Activated T-helper 2 cell treated with anti-CD3 and anti-CD28 coated beads, Interferon-gamma antibody, Interleukin-2, Interleukin-4, amounts not matched to agents 10 μg/mL and 5 μg/mL and 100 μg/mL, durations not matched to agents 14 hours and 24 hours and 36 hours (primary cell): ENCODE data around the gene ZNF138. TPM values are rescaled to one million over a fixed set of nuclear protein-coding genes. Genes with fewer than 3 reads are reported as not detected.
A peak's percentile ranks its signal among the peaks of the same experiment; 100 is the strongest.
"Not testable (repeated sequence)": the region's sequence is repeated elsewhere in the genome, so short reads cannot be mapped to it uniquely, and the experiment has no call there.

ENCODE experiments used
- DNase-seq: peaks from one replicate; pipeline ENCODE4 v3.0.0; 2021; ENCODE audit warnings: low spot score
- H3K27ac Mint-ChIP-seq: one replicate; pipeline ENCODE4 v1.8.0; 2021; ENCODE audit warnings: mixed read lengths
- H3K27me3 Mint-ChIP-seq: one replicate; pipeline ENCODE4 v1.8.0; 2021; ENCODE audit warnings: low read depth, mixed read lengths
- H3K36me3 Mint-ChIP-seq: one replicate; pipeline ENCODE4 v1.8.0; 2021; ENCODE audit warnings: low read depth, mixed read lengths
- H3K4me1 Mint-ChIP-seq: one replicate; pipeline ENCODE4 v1.8.0; 2021; ENCODE audit warnings: low read depth, mixed read lengths
- H3K4me3 Mint-ChIP-seq: one replicate; pipeline ENCODE4 v1.8.0; 2021; ENCODE audit warnings: low read depth, mild to moderate bottlenecking, moderate library complexity, mixed read lengths
- H3K9me3 Mint-ChIP-seq: one replicate; pipeline ENCODE4 v1.8.0; 2021; ENCODE audit warnings: mixed read lengths
- intact Hi-C: fragments of 100-400 bp; cut with micrococcal nuclease; formaldehyde crosslinking; loops from one replicate; pipeline ENCODE4 v1.15.1; 2023
- total RNA-seq: library from RNA; stranded (reverse); gene quantifications from 2 replicates; pipeline ENCODE4 v1.2.3, GENCODE V29; 2022

The ZNF138 gene
- total RNA-seq: 7.9 and 8.1 TPM in 2 replicates

- H3K27me3 Mint-ChIP-seq: no peaks in the 10 kb centered on the region
- peak within 1 kb of the TSS; percentile 97 for H3K27ac Mint-ChIP-seq
- intact Hi-C loops: loop anchor here (2.0 to 5.0 kb wide), 5 partner anchors 108 to 488 kb away; partner anchors contain the start of genes ZNF107, ZNF273 and ZNF680
- peaks cover 32% of the 10 kb centered on the region for H3K36me3 Mint-ChIP-seq
- H3K9me3 Mint-ChIP-seq: peaks cover 8% of the 10 kb centered on the region
- peaks cover 11% of the 10 kb centered on the region for H3K4me1 Mint-ChIP-seq
- peak within 1 kb of the TSS; percentile 99 for H3K4me3 Mint-ChIP-seq
- peak; percentile 89 for DNase-seq
These were observed at the start of gene ZNF138 for GRCh38 chr7:64794171-64794844. Gene ZNF138, plus strand, starts transcription at chr7:64794428. Its CDS starts 141 bp downstream, at chr7:64794569.

GRCh38 chr7:64744680-64745079, 49.5 kb upstream of the ZNF138 start:
- Mint-ChIP-seq H3K4me3 (no peak overlapping the region), H3K36me3 (no peaks in the 10 kb centered on the region), H3K27me3 (no peaks in the 10 kb centered on the region), H3K9me3 (peaks cover 22% of the 10 kb centered on the region), H3K27ac (no peak overlapping the region), H3K4me1 (no peaks in the 10 kb centered on the region)
- intact Hi-C loops: no loop called here
- DNase-seq: no peak

- no peak overlapping the region for H3K27ac Mint-ChIP-seq
- no peaks in the 10 kb centered on the region for H3K27me3 Mint-ChIP-seq
- no peaks in the 10 kb centered on the region for H3K36me3 Mint-ChIP-seq
- DNase-seq: no peak
- peaks cover 24% of the 10 kb centered on the region for H3K9me3 Mint-ChIP-seq
- intact Hi-C loops: no loop called here
- H3K4me3 Mint-ChIP-seq: no peak overlapping the region
- no peaks in the 10 kb centered on the region for H3K4me1 Mint-ChIP-seq
These were observed 46.4 kb upstream of the ZNF138 start for GRCh38 chr7:64747802-64748201.

GRCh38 chr7:64753032-64753431, 41.2 kb upstream of the ZNF138 start:
- Mint-ChIP-seq H3K27me3 (no peaks in the 10 kb centered on the region), H3K27ac (no peak overlapping the region), H3K4me1 (no peaks in the 10 kb centered on the region), H3K36me3 (no peaks in the 10 kb centered on the region), H3K4me3 (no peak overlapping the region), H3K9me3 (peaks cover 24% of the 10 kb centered on the region)
- DNase-seq: no peak
- intact Hi-C loops: no loop called here

GRCh38 chr7:64755865-64756264, 38.4 kb upstream of the ZNF138 start:
- Mint-ChIP-seq H3K4me3 (no peak overlapping the region), H3K9me3 (peaks cover 24% of the 10 kb centered on the region), H3K36me3 (no peaks in the 10 kb centered on the region), H3K27ac (no peak overlapping the region), H3K4me1 (no peaks in the 10 kb centered on the region), H3K27me3 (no peaks in the 10 kb centered on the region)
- DNase-seq: no peak
- intact Hi-C loops: no loop called here

GRCh38 chr7:64758151-64758550, 36.1 kb upstream of the ZNF138 start:
- Mint-ChIP-seq H3K4me3 (no peak overlapping the region), H3K36me3 (no peaks in the 10 kb centered on the region), H3K27ac (no peak overlapping the region), H3K27me3 (no peaks in the 10 kb centered on the region), H3K9me3 (peaks cover 10% of the 10 kb centered on the region), H3K4me1 (no peaks in the 10 kb centered on the region)
- DNase-seq: no peak
- intact Hi-C loops: no loop called here

GRCh38 chr7:64768824-64769223, 25.4 kb upstream of the ZNF138 start:
- no peak for DNase-seq
- Mint-ChIP-seq H3K36me3 (no peaks in the 10 kb centered on the region), H3K4me1 (no peaks in the 10 kb centered on the region), H3K27ac (no peak overlapping the region), H3K9me3 (peaks cover 5% of the 10 kb centered on the region), H3K4me3 (no peak overlapping the region), H3K27me3 (no peaks in the 10 kb centered on the region)
- intact Hi-C loops: no loop called here

GRCh38 chr7:64774204-64774842, 19.9 kb upstream of the ZNF138 start:
- H3K36me3 Mint-ChIP-seq: no peaks in the 10 kb centered on the region
- H3K4me3 Mint-ChIP-seq: no peak overlapping the region
- peaks cover 30% of the 10 kb centered on the region for H3K9me3 Mint-ChIP-seq
- no peak overlapping the region for H3K27ac Mint-ChIP-seq
- no peaks in the 10 kb centered on the region for H3K4me1 Mint-ChIP-seq
- no peak for DNase-seq
- intact Hi-C loops: no loop called here
- no peaks in the 10 kb centered on the region for H3K27me3 Mint-ChIP-seq

- H3K27me3 Mint-ChIP-seq: no peaks in the 10 kb centered on the region
- intact Hi-C loops: no loop called here
- H3K27ac Mint-ChIP-seq: no peak overlapping the region
- H3K4me3 Mint-ChIP-seq: no peak overlapping the region
- H3K9me3 Mint-ChIP-seq: peaks cover 34% of the 10 kb centered on the region
- no peaks in the 10 kb centered on the region for H3K36me3 Mint-ChIP-seq
- no peaks in the 10 kb centered on the region for H3K4me1 Mint-ChIP-seq
- no peak for DNase-seq
These were observed 18.9 kb upstream of the ZNF138 start for GRCh38 chr7:64775289-64775688.

GRCh38 chr7:64784842-64785241, 9.4 kb upstream of the ZNF138 start:
- peaks cover 25% of the 10 kb centered on the region for H3K9me3 Mint-ChIP-seq
- not testable (repeated sequence) for H3K36me3 Mint-ChIP-seq, H3K4me1 Mint-ChIP-seq, H3K4me3 Mint-ChIP-seq, H3K27me3 Mint-ChIP-seq, H3K27ac Mint-ChIP-seq, DNase-seq
- intact Hi-C loops: loop anchor here (5.0 kb wide), 1 partner anchor 493 kb away; no protein-coding TSS in a partner anchor

- no peaks in the 10 kb centered on the region for H3K36me3 Mint-ChIP-seq
- intact Hi-C loops: no loop called here
- peaks cover 19% of the 10 kb centered on the region for H3K9me3 Mint-ChIP-seq
- no peak overlapping the region for H3K4me3 Mint-ChIP-seq
- no peaks in the 10 kb centered on the region for H3K4me1 Mint-ChIP-seq
- no peak overlapping the region for H3K27ac Mint-ChIP-seq
- no peak for DNase-seq
- H3K27me3 Mint-ChIP-seq: no peaks in the 10 kb centered on the region
These were observed 6.9 kb upstream of the ZNF138 start for GRCh38 chr7:64787295-64787694.

- H3K27me3 Mint-ChIP-seq, intact Hi-C loops, H3K36me3 Mint-ChIP-seq, H3K4me1 Mint-ChIP-seq, DNase-seq, H3K4me3 Mint-ChIP-seq, H3K27ac Mint-ChIP-seq: not testable (repeated sequence)
- H3K9me3 Mint-ChIP-seq: peaks cover 19% of the 10 kb centered on the region
These were observed 5.0 kb upstream of the ZNF138 start for GRCh38 chr7:64789241-64789640.

- Mint-ChIP-seq H3K4me3 (peak overlapping the region; percentile 57), H3K27ac (no peak overlapping the region), H3K36me3 (peaks cover 23% of the 10 kb centered on the region), H3K9me3 (peaks cover 8% of the 10 kb centered on the region), H3K27me3 (no peaks in the 10 kb centered on the region), H3K4me1 (peaks cover 11% of the 10 kb centered on the region)
- DNase-seq: no peak
- intact Hi-C loops: loop anchor here (5.0 kb wide), 2 partner anchors 231 to 244 kb away; partner anchors contain the start of gene ZNF680
These were observed 997 bp upstream of the ZNF138 start for GRCh38 chr7:64793106-64793755.
